ENCODE measurements around the gene CA10. TPM values are rescaled to one million over a fixed set of nuclear protein-coding genes. Genes with fewer than 3 reads are reported as not detected.

The CA10 gene
- total RNA-seq, 1 experiment from 2014 or later: not detected

DNA sequence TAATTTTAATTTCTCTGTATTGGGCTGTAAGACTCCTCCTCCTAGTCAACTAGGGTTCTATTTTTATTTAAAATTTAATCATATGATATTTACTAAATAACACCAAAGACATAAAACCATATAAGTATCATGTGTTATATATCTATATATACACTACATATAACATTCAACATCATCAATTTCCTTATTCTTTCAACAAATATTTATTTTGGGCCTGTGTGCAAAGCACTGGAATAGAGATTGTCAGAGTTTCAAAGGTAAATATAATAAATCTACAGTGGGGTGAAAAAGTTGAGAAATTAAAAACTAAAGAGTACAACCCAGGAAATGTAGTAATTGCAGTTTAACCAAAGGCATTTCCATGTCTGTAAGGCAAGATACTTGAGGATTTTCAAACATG, 364.0 kb downstream of the CA10 start:
- no peaks in the 10 kb centered on the region for H3K36me3 Mint-ChIP-seq (ENCODE audit: insufficient read depth, unreplicated experiment)
- TF ChIP-seq, protein P1, sequence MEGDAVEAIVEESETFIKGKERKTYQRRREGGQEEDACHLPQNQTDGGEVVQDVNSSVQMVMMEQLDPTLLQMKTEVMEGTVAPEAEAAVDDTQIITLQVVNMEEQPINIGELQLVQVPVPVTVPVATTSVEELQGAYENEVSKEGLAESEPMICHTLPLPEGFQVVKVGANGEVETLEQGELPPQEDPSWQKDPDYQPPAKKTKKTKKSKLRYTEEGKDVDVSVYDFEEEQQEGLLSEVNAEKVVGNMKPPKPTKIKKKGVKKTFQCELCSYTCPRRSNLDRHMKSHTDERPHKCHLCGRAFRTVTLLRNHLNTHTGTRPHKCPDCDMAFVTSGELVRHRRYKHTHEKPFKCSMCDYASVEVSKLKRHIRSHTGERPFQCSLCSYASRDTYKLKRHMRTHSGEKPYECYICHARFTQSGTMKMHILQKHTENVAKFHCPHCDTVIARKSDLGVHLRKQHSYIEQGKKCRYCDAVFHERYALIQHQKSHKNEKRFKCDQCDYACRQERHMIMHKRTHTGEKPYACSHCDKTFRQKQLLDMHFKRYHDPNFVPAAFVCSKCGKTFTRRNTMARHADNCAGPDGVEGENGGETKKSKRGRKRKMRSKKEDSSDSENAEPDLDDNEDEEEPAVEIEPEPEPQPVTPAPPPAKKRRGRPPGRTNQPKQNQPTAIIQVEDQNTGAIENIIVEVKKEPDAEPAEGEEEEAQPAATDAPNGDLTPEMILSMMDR (IDR thresholded peaks at IDR 0.05; ENCODE audit: unreplicated experiment): no peak
- no peak overlapping the region for H3K27ac Mint-ChIP-seq (ENCODE audit: unreplicated experiment)
- BruUV-seq (replicated peaks): no TSS peak
- no peak overlapping the region for H3K4me3 Mint-ChIP-seq (ENCODE audit: low read depth, unreplicated experiment)
- peaks cover 17% of the 10 kb centered on the region for H3K4me1 Mint-ChIP-seq (ENCODE audit: low read depth, unreplicated experiment)
- H3K9me3 Mint-ChIP-seq (ENCODE audit: low read depth, unreplicated experiment): no peaks in the 10 kb centered on the region
- intact Hi-C loops (cut with micrococcal nuclease; ENCODE audit: unreplicated experiment): no loop called here
- no peak for DNase-seq
- H3K27me3 Mint-ChIP-seq (ENCODE audit: unreplicated experiment): peaks cover 52% of the 10 kb centered on the region
- CTCF ChIA-PET: no interaction called here

DNA sequence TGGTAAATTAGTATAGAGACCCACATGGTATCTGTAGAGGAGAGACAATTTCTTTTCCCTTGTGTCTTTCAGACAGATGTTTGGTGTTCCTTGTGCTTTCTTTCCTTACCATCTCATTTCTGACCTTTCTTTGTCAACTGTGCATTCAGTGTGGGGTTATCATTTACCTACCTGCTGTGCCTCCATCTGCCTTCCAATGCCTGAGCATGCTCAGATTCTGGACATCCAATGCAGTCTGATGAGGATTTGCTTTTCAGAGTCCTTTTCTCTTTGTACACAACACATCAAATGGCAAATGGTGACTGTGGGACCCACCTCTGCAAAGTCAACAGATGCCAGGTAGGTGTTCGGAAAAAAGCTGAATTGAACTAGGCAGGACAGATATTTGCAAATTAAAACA, 364.8 kb downstream of the CA10 start:
- no peak overlapping the region for H3K27ac Mint-ChIP-seq (ENCODE audit: unreplicated experiment)
- no peaks in the 10 kb centered on the region for H3K9me3 Mint-ChIP-seq (ENCODE audit: low read depth, unreplicated experiment)
- DNase-seq: no peak
- intact Hi-C loops (cut with micrococcal nuclease; ENCODE audit: unreplicated experiment): no loop called here
- TF ChIP-seq, protein P1 (IDR thresholded peaks at IDR 0.05; ENCODE audit: unreplicated experiment): no peak
- no TSS peak for BruUV-seq (replicated peaks)
- H3K36me3 Mint-ChIP-seq (ENCODE audit: insufficient read depth, unreplicated experiment): no peaks in the 10 kb centered on the region
- CTCF ChIA-PET: no interaction called here
- H3K27me3 Mint-ChIP-seq (ENCODE audit: unreplicated experiment): peaks cover 54% of the 10 kb centered on the region
- H3K4me1 Mint-ChIP-seq (ENCODE audit: low read depth, unreplicated experiment): peaks cover 17% of the 10 kb centered on the region
- H3K4me3 Mint-ChIP-seq (ENCODE audit: low read depth, unreplicated experiment): no peak overlapping the region

GRCh38 chr17:51778842-51779241, 379.7 kb downstream of the CA10 start:
- Mint-ChIP-seq H3K4me1 (ENCODE audit: low read depth, unreplicated experiment) (peaks cover 19% of the 10 kb centered on the region), H3K9me3 (ENCODE audit: low read depth, unreplicated experiment) (peaks cover 3% of the 10 kb centered on the region), H3K27me3 (ENCODE audit: unreplicated experiment) (peaks cover 43% of the 10 kb centered on the region), H3K36me3 (ENCODE audit: insufficient read depth, unreplicated experiment) (no peaks in the 10 kb centered on the region), H3K4me3 (ENCODE audit: low read depth, unreplicated experiment) (no peak overlapping the region), H3K27ac (ENCODE audit: unreplicated experiment) (peak overlapping the region; percentile 7)
- CTCF ChIA-PET: no interaction called here
- intact Hi-C loops (cut with micrococcal nuclease; ENCODE audit: unreplicated experiment): no loop called here
- no TSS peak for BruUV-seq (replicated peaks)
- TF ChIP-seq, protein P1 (IDR thresholded peaks at IDR 0.05; ENCODE audit: unreplicated experiment): no peak
- DNase-seq: peak; percentile 15

GRCh38 chr17:51770027-51770759, 388.3 kb downstream of the CA10 start:
- Mint-ChIP-seq H3K4me1 (ENCODE audit: low read depth, unreplicated experiment) (peaks cover 21% of the 10 kb centered on the region), H3K9me3 (ENCODE audit: low read depth, unreplicated experiment) (no peaks in the 10 kb centered on the region), H3K4me3 (ENCODE audit: low read depth, unreplicated experiment) (no peak overlapping the region), H3K27ac (ENCODE audit: unreplicated experiment) (no peak overlapping the region), H3K36me3 (ENCODE audit: insufficient read depth, unreplicated experiment) (no peaks in the 10 kb centered on the region), H3K27me3 (ENCODE audit: unreplicated experiment) (peaks cover 54% of the 10 kb centered on the region)
- no TSS peak for BruUV-seq (replicated peaks)
- TF ChIP-seq, protein P1 (IDR thresholded peaks at IDR 0.05; ENCODE audit: unreplicated experiment): no peak
- intact Hi-C loops (cut with micrococcal nuclease; ENCODE audit: unreplicated experiment): no loop called here
- CTCF ChIA-PET: interaction anchor here (1.0 kb wide), 1 partner anchor 337 kb away, joined by 3 read pairs; no protein-coding TSS in a partner anchor
- DNase-seq: no peak

Measured in Calu3 (cell line).